GM19463 (cell line): ENCODE results near the gene UBQLN3.

Experiments used
- ATAC-seq: cut with Tn5 transposase; IDR thresholded peaks from one replicate; pipeline ENCODE4 v1.9.1; 2021; ENCODE audit warnings: mild to moderate bottlenecking, moderate library complexity; ENCODE audit not compliant: unreplicated experiment

UBQLN3 gene

GRCh38 chr11:5509803-5510202, at the start of gene UBQLN3:
Gene UBQLN3, minus strand, starts transcription at chr11:5509957. Its CDS starts 399 bp downstream, at chr11:5509558.
- ATAC-seq = no peak

GRCh38 chr11:5557751-5558150, 48.0 kb upstream of the UBQLN3 start:
- no peak for ATAC-seq

- ATAC-seq = no peak
Measured at GRCh38 chr11:5556596-5557188, 46.9 kb upstream of the UBQLN3 start.

GRCh38 chr11:5553343-5553742, 43.6 kb upstream of the UBQLN3 start:
- no peak for ATAC-seq

GRCh38 chr11:5550440-5551095, 40.8 kb upstream of the UBQLN3 start:
- ATAC-seq = peak; percentile 69

- ATAC-seq = no peak
Measured at GRCh38 chr11:5548440-5548839, 38.7 kb upstream of the UBQLN3 start, which contains the start of gene OR52H1. Gene OR52H1, minus strand, starts transcription at chr11:5548540. Its CDS starts 3,035 bp downstream, at chr11:5545505.

- ATAC-seq = peak; percentile 65
Measured at GRCh38 chr11:5547982-5548381, 38.2 kb upstream of the UBQLN3 start.

GRCh38 chr11:5546457-5546856, 36.7 kb upstream of the UBQLN3 start:
- no peak for ATAC-seq

- ATAC-seq = no peak
Measured at GRCh38 chr11:5541427-5541826, 31.7 kb upstream of the UBQLN3 start.

GRCh38 chr11:5536482-5536881, 26.7 kb upstream of the UBQLN3 start:
- no peak for ATAC-seq

GRCh38 chr11:5534046-5534445, 24.3 kb upstream of the UBQLN3 start:
- ATAC-seq = no peak

- ATAC-seq = no peak
Measured at GRCh38 chr11:5531053-5531831, 21.5 kb upstream of the UBQLN3 start.

- ATAC-seq = no peak
Measured at GRCh38 chr11:5528495-5528894, 18.7 kb upstream of the UBQLN3 start.

- ATAC-seq = no peak
Measured at GRCh38 chr11:5527716-5528115, 18.0 kb upstream of the UBQLN3 start.

- ATAC-seq = no peak
Measured at GRCh38 chr11:5524756-5525155, 15.0 kb upstream of the UBQLN3 start.

- ATAC-seq = no peak
Measured at GRCh38 chr11:5522308-5522707, 12.6 kb upstream of the UBQLN3 start.

- no peak for ATAC-seq
Measured at GRCh38 chr11:5521540-5521939, 11.8 kb upstream of the UBQLN3 start.

GRCh38 chr11:5516599-5516998, 6.8 kb upstream of the UBQLN3 start, which contains the start of gene UBQLNL:
Gene UBQLNL, minus strand, starts transcription at chr11:5516699. Its CDS starts 258 bp downstream, at chr11:5516441.
- no peak for ATAC-seq

- ATAC-seq = no peak
Measured at GRCh38 chr11:5514841-5515240, 5.1 kb upstream of the UBQLN3 start.

GRCh38 chr11:5508605-5509004, 1.2 kb downstream of the UBQLN3 start:
- no peak for ATAC-seq

- no peak for ATAC-seq
Measured at GRCh38 chr11:5507933-5508305, 1.8 kb downstream of the UBQLN3 start.
